Mesenchymal stem cell (in vitro differentiated cells and primary cell): Measurements from ENCODE around the gene SPECC1L.

Experiments used
- DNase-seq: peaks from one replicate; pipeline ENCODE4 v3.0.0-alpha.2; 2013
- H2AFZ ChIP-seq: one replicate; pipeline ENCODE4 v1.6.1; 2013; ENCODE audit warnings: low read depth, mild to moderate bottlenecking, control low read depth, inconsistent platforms, low read length, moderate library complexity
- H2AK5ac ChIP-seq: 2 replicates; pipeline ENCODE4 v1.6.1; 2013; ENCODE audit warnings: low read length, moderate library complexity, mild to moderate bottlenecking, inconsistent platforms; ENCODE audit not compliant: severe bottlenecking
- H2BK120ac ChIP-seq: one replicate; pipeline ENCODE4 v1.6.1; 2013; ENCODE audit warnings: low read depth, mild to moderate bottlenecking, inconsistent platforms, low read length, moderate library complexity
- H2BK12ac ChIP-seq, 2 experiments: one replicate each; pipeline ENCODE4 v1.6.1; 2013; ENCODE audit warnings: inconsistent platforms in 2 of 2, low read length in 2 of 2, mild to moderate bottlenecking in 2 of 2, moderate library complexity in 2 of 2, control low read depth in 1 of 2
- H2BK15ac ChIP-seq: one replicate; pipeline ENCODE4 v1.6.1; 2013; ENCODE audit warnings: mild to moderate bottlenecking, low read depth, inconsistent platforms; ENCODE audit not compliant: poor library complexity, severe bottlenecking
- H2BK5ac ChIP-seq: 2 replicates; pipeline ENCODE4 v1.6.1; 2013; ENCODE audit warnings: low read depth, mild to moderate bottlenecking, low read length, control low read depth, inconsistent platforms; ENCODE audit not compliant: poor library complexity, severe bottlenecking
- H3K14ac ChIP-seq, 2 experiments: one replicate each; pipeline ENCODE4 v1.6.1; 2013; ENCODE audit warnings: inconsistent platforms in 2 of 2, low read length in 2 of 2, control low read depth in 1 of 2, mild to moderate bottlenecking in 1 of 2, moderate library complexity in 1 of 2
- H3K18ac ChIP-seq, 2 experiments: one replicate each; pipeline ENCODE4 v1.6.1; 2013; ENCODE audit warnings: inconsistent platforms in 2 of 2, low read length in 2 of 2, control low read depth in 1 of 2, low read depth in 1 of 2, mild to moderate bottlenecking in 1 of 2
- H3K23ac ChIP-seq, 2 experiments: one replicate each; pipeline ENCODE4 v1.6.1; 2013; ENCODE audit warnings: inconsistent platforms in 2 of 2, low read length in 2 of 2, mild to moderate bottlenecking in 2 of 2, moderate library complexity in 2 of 2, control low read depth in 1 of 2
- H3K27ac ChIP-seq: 2 replicates; pipeline ENCODE4 v1.5.1; 2013; ENCODE audit warnings: mild to moderate bottlenecking, moderate library complexity, low read length, control low read depth, inconsistent platforms; ENCODE audit not compliant: poor library complexity, severe bottlenecking
- H3K27me3 ChIP-seq, 2 experiments: 2 replicates each; pipeline versions ENCODE4 v1.6.1 to v1.7.0; 2013; ENCODE audit warnings: low read length in 2 of 2, mild to moderate bottlenecking in 2 of 2, moderate library complexity in 2 of 2, control low read depth in 1 of 2, inconsistent platforms in 1 of 2; ENCODE audit not compliant: control insufficient read depth in 1 of 2, insufficient read depth in 1 of 2
- H3K36me3 ChIP-seq, 2 experiments: 2 replicates each; pipeline versions ENCODE4 v1.6.1 to v1.7.0; 2013; ENCODE audit warnings: low read length in 2 of 2, control low read depth in 1 of 2, inconsistent platforms in 1 of 2, low read depth in 1 of 2, mild to moderate bottlenecking in 1 of 2; ENCODE audit not compliant: insufficient read depth in 2 of 2, control insufficient read depth in 1 of 2
- H3K4ac ChIP-seq, 2 experiments: one replicate each; pipeline ENCODE4 v1.6.1; 2013; ENCODE audit warnings: inconsistent platforms in 2 of 2, low read length in 2 of 2, mild to moderate bottlenecking in 2 of 2, moderate library complexity in 2 of 2, control low read depth in 1 of 2, low read depth in 1 of 2
- H3K4me1 ChIP-seq: 2 replicates; pipeline ENCODE4 v1.6.1; 2013; ENCODE audit warnings: low read depth, low read length, control low read depth; ENCODE audit not compliant: control insufficient read depth, insufficient read depth
- H3K4me2 ChIP-seq: 2 replicates; pipeline ENCODE4 v1.6.1; 2013; ENCODE audit warnings: low read length, mild to moderate bottlenecking, inconsistent platforms; ENCODE audit not compliant: poor library complexity, severe bottlenecking
- H3K4me3 ChIP-seq, 2 experiments: 2 replicates each; pipeline versions ENCODE4 v1.5.1 to v1.7.0; 2013; ENCODE audit warnings: low read length in 2 of 2, mild to moderate bottlenecking in 2 of 2, control low read depth in 1 of 2, low read depth in 1 of 2; ENCODE audit not compliant: insufficient read depth in 1 of 2
- H3K79me1 ChIP-seq: replicated peaks from 2 replicates; pipeline ENCODE4 v1.6.1; 2013; ENCODE audit warnings: mild to moderate bottlenecking, control low read depth, low read length, inconsistent platforms; ENCODE audit not compliant: poor library complexity, severe bottlenecking
- H3K9ac ChIP-seq: 2 replicates; pipeline ENCODE4 v1.7.0; 2013; ENCODE audit warnings: mild to moderate bottlenecking, low read length, moderate library complexity
- H3K9me3 ChIP-seq: 2 replicates; pipeline ENCODE4 v1.7.0; 2013; ENCODE audit warnings: mild to moderate bottlenecking, low read length; ENCODE audit not compliant: control insufficient read depth
- H4K8ac ChIP-seq: one replicate; pipeline ENCODE4 v1.6.1; 2013; ENCODE audit warnings: inconsistent platforms, mild to moderate bottlenecking, low read length, moderate library complexity
- H4K91ac ChIP-seq: one replicate; pipeline ENCODE4 v1.6.1; 2013; ENCODE audit warnings: mild to moderate bottlenecking, low read length, inconsistent platforms
- WGBS: methylation state at CpG from one replicate; pipeline ENCODE4 v1.1.7; 2013; ENCODE audit warnings: mixed read lengths; 5-methylcytosine and 5-hydroxymethylcytosine counted together

SPECC1L gene

GRCh38 chr22:24330636-24331035, 60.0 kb downstream of the SPECC1L start:
- no peak overlapping the region for H3K4ac ChIP-seq
- 100% methylated on average over 1 of the region's 1 CpG for WGBS
- no peaks in the 10 kb centered on the region for H3K4me1 ChIP-seq
- H2BK12ac ChIP-seq, result no peak overlapping the region
- H2AFZ ChIP-seq, result no peak overlapping the region
- H2BK120ac ChIP-seq, result no peak overlapping the region
- peak overlapping the region; percentile 5 for H3K9ac ChIP-seq
- no peak overlapping the region for H4K91ac ChIP-seq
- no peak overlapping the region for H2AK5ac ChIP-seq
- no peak overlapping the region for H2BK15ac ChIP-seq
- H3K27me3 ChIP-seq, result no peaks in the 10 kb centered on the region
- no peak overlapping the region for H3K18ac ChIP-seq
- peaks cover 18% of the 10 kb centered on the region for H3K79me1 ChIP-seq
- H3K14ac ChIP-seq, result no peak overlapping the region
- no peak overlapping the region for H3K4me2 ChIP-seq
- no peak for DNase-seq
- no peak overlapping the region for H2BK5ac ChIP-seq
- H3K36me3 ChIP-seq, result peaks cover 8 to 69% of the 10 kb centered on the region in 2 experiments
- H4K8ac ChIP-seq, result no peak overlapping the region
- H3K27ac ChIP-seq, result no peak overlapping the region
- no peak overlapping the region for H3K23ac ChIP-seq
- H3K9me3 ChIP-seq, result no peaks in the 10 kb centered on the region
- no peak overlapping the region for H3K4me3 ChIP-seq

- 98% methylated on average over 3 of the region's 3 CpGs for whole genome bisulfite sequencing
- no peak overlapping the region for H3K27ac ChIP-seq
- no peaks in the 10 kb centered on the region for H3K4me1 ChIP-seq
- H3K23ac ChIP-seq, result no peak overlapping the region
- H2AK5ac ChIP-seq, result no peak overlapping the region
- H2BK5ac ChIP-seq, result no peak overlapping the region
- H3K79me1 ChIP-seq, result peaks cover 15% of the 10 kb centered on the region
- no peak overlapping the region for H4K8ac ChIP-seq
- no peak overlapping the region for H3K4me3 ChIP-seq
- H2BK12ac ChIP-seq, result no peak overlapping the region
- H2BK15ac ChIP-seq, result no peak overlapping the region
- no peak for DNase-seq
- H4K91ac ChIP-seq, result no peak overlapping the region
- no peak overlapping the region for H3K4ac ChIP-seq
- H2AFZ ChIP-seq, result no peak overlapping the region
- H3K9ac ChIP-seq, result peak overlapping the region; percentile 46
- peaks cover 6 to 70% of the 10 kb centered on the region in 2 experiments for H3K36me3 ChIP-seq
- no peaks in the 10 kb centered on the region for H3K27me3 ChIP-seq
- no peak overlapping the region for H3K4me2 ChIP-seq
- no peak overlapping the region for H3K14ac ChIP-seq
- H3K18ac ChIP-seq, result no peak overlapping the region
- H2BK120ac ChIP-seq, result no peak overlapping the region
- H3K9me3 ChIP-seq, result no peaks in the 10 kb centered on the region
Observed at GRCh38 chr22:24331468-24332440, 61.1 kb downstream of the SPECC1L start.

- WGBS, result 79% methylated on average over 1 of the region's 2 CpGs
- no peak overlapping the region for H4K8ac ChIP-seq
- H2AK5ac ChIP-seq, result no peak overlapping the region
- H2BK5ac ChIP-seq, result no peak overlapping the region
- no peak overlapping the region for H3K18ac ChIP-seq
- H3K79me1 ChIP-seq, result peaks cover 11% of the 10 kb centered on the region
- no peaks in the 10 kb centered on the region for H3K9me3 ChIP-seq
- no peak overlapping the region for H2BK120ac ChIP-seq
- no peaks in the 10 kb centered on the region for H3K27me3 ChIP-seq
- peak overlapping the region; percentile 26 for H3K9ac ChIP-seq
- H3K4me3 ChIP-seq, result no peak overlapping the region
- no peaks in the 10 kb centered on the region for H3K4me1 ChIP-seq
- H4K91ac ChIP-seq, result no peak overlapping the region
- H3K23ac ChIP-seq, result no peak overlapping the region
- H3K4ac ChIP-seq, result no peak overlapping the region
- H3K4me2 ChIP-seq, result no peak overlapping the region
- H3K27ac ChIP-seq, result no peak overlapping the region
- H2BK12ac ChIP-seq, result no peak overlapping the region
- H3K14ac ChIP-seq, result no peak overlapping the region
- no peak for DNase-seq
- no peak overlapping the region for H2BK15ac ChIP-seq
- H2AFZ ChIP-seq, result no peak overlapping the region
- H3K36me3 ChIP-seq, result peaks cover 8 to 76% of the 10 kb centered on the region in 2 experiments
Observed at GRCh38 chr22:24333301-24333700, 62.7 kb downstream of the SPECC1L start.

GRCh38 chr22:24335496-24335895, 64.9 kb downstream of the SPECC1L start:
- no peaks in the 10 kb centered on the region for H3K27me3 ChIP-seq
- H2BK12ac ChIP-seq, result no peak overlapping the region
- H3K4ac ChIP-seq, result no peak overlapping the region
- no peak overlapping the region for H4K91ac ChIP-seq
- H3K4me1 ChIP-seq, result no peaks in the 10 kb centered on the region
- no peak overlapping the region for H3K18ac ChIP-seq
- peaks cover 9 to 67% of the 10 kb centered on the region in 2 experiments for H3K36me3 ChIP-seq
- DNase-seq, result no peak
- no peak overlapping the region for H2BK15ac ChIP-seq
- peak overlapping the region; percentile 22 for H3K9ac ChIP-seq
- no peak overlapping the region for H4K8ac ChIP-seq
- no peak overlapping the region for H2AFZ ChIP-seq
- no peak overlapping the region for H3K4me3 ChIP-seq
- no peak overlapping the region for H3K27ac ChIP-seq
- H3K23ac ChIP-seq, result no peak overlapping the region
- H2BK120ac ChIP-seq, result no peak overlapping the region
- H3K4me2 ChIP-seq, result no peak overlapping the region
- H2AK5ac ChIP-seq, result no peak overlapping the region
- H3K14ac ChIP-seq, result no peak overlapping the region
- H3K9me3 ChIP-seq, result no peaks in the 10 kb centered on the region
- WGBS, result no CpG with 5 or more reads among the region's 1 CpG
- H3K79me1 ChIP-seq, result peaks cover 12% of the 10 kb centered on the region
- H2BK5ac ChIP-seq, result no peak overlapping the region
